ENCODE data around the gene ZFAND3.
"Not testable (repeated sequence)": the region's sequence is repeated elsewhere in the genome, so short reads cannot be mapped to it uniquely, and the experiment has no call there.

Gene ZFAND3

DNA sequence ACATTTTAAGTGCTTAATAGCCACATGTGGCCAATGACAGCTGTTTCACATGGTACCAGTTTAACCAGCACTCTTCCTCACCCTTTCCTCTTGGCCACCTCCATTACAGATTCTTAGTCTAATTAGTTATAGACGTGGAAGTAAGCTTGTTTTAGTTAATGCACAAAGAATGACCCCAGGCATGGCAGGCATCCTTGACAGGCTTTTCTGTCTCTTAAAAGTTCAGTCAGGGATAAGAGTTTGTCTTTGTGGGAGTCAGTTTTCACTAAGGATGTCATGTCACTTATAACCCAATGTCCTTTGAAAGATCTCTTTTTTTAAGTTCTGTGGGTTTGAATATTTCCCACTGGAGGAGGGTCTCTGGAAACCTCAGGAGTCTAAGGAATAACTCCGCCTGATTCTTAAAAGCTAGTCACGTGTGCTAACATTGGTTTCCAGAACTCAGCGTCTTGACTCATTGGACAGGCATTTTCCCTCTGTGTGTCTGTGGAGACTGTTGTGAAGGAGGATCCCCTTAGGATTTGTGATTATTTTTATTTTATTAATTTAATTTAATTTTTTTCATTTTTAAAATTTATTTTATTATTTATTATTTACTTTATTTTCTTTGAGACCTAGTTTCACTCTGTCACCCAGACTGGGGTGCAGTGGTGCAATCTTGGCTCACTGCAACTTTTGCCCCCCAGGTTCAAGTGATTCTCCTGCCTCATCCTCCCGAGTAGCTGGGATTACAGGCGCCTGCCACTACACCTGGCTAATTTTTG, 171.4 kb downstream of the ZFAND3 start:
- DNase-seq (ENCODE audit: low read depth in 2 of 2, low spot score in 1 of 2), result no peak

DNA sequence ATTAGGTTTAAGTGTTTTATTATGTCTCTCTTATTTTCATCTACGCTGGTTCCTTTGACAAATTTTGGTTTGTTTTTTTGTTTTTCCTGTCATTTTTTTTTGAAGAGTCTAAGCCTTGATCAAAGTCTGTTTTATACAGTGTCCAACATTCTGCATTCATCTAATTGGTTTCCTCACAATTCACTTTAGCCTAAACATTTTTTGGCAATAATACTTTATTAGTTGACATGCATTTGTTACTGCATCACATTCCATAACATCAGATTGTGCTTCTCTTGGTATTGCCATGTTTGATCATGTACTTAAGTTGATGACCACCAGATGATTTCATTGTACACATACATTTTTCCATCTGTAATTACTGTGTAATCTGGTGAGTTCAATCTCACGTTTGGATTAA, 173.2 kb downstream of the ZFAND3 start:
- no peak for DNase-seq (ENCODE audit: low read depth in 2 of 2, low spot score in 1 of 2)

- not testable (repeated sequence) for DNase-seq (ENCODE audit: low read depth in 2 of 2, low spot score in 1 of 2)
Observed at GRCh38 chr6:37993194-37993593, 173.7 kb downstream of the ZFAND3 start.

- DNase-seq (ENCODE audit: low read depth in 2 of 2, low spot score in 1 of 2), result no peak
Observed at GRCh38 chr6:37993596-37993995, 174.1 kb downstream of the ZFAND3 start.

- DNase-seq (ENCODE audit: low read depth in 2 of 2, low spot score in 1 of 2), result no peak
Observed at GRCh38 chr6:37994223-37994622, 174.7 kb downstream of the ZFAND3 start.

DNA sequence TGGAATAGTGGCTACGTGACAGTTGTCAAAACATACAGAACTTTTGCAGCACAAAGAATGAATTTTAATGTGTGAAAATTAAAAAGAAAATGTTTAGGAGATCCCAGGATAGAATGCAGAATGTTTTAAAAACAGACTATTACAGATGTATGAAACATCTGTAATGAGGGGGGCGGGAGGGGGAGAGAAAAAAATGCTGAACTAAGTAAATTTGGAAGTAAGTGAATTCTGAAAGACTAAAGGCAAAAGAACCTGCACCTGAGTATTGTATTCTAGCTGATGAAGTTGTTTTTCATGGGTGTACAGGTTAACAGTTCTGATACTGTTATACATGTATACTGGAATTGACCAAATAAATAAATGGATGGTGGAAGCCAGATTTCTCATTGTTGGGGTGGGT, 178.8 kb downstream of the ZFAND3 start:
- no peak for DNase-seq (ENCODE audit: low read depth in 2 of 2, low spot score in 1 of 2)

- DNase-seq (ENCODE audit: low read depth in 2 of 2, low spot score in 1 of 2), result no peak
Observed at GRCh38 chr6:38001386-38001785, 181.9 kb downstream of the ZFAND3 start.

GRCh38 chr6:38004908-38005307, 185.4 kb downstream of the ZFAND3 start:
- DNase-seq (ENCODE audit: low read depth in 2 of 2, low spot score in 1 of 2), result no peak

- no peak for DNase-seq (ENCODE audit: low read depth in 2 of 2, low spot score in 1 of 2)
Observed at GRCh38 chr6:38011937-38012336, 192.4 kb downstream of the ZFAND3 start.

- DNase-seq (ENCODE audit: low read depth in 2 of 2, low spot score in 1 of 2), result no peak
Observed at GRCh38 chr6:38012573-38012972, 193.0 kb downstream of the ZFAND3 start.

- no peak for DNase-seq (ENCODE audit: low read depth in 2 of 2, low spot score in 1 of 2)
Observed at GRCh38 chr6:38015341-38015740, 195.8 kb downstream of the ZFAND3 start.

- no peak for DNase-seq (ENCODE audit: low read depth in 2 of 2, low spot score in 1 of 2)
Observed at GRCh38 chr6:38016824-38017223, 197.3 kb downstream of the ZFAND3 start.

- DNase-seq (ENCODE audit: low read depth in 2 of 2, low spot score in 1 of 2), result no peak
Observed at GRCh38 chr6:38018755-38019165, 199.2 kb downstream of the ZFAND3 start.

- no peak for DNase-seq (ENCODE audit: low read depth in 2 of 2, low spot score in 1 of 2)
Observed at GRCh38 chr6:38020593-38020992, 201.1 kb downstream of the ZFAND3 start.

DNA sequence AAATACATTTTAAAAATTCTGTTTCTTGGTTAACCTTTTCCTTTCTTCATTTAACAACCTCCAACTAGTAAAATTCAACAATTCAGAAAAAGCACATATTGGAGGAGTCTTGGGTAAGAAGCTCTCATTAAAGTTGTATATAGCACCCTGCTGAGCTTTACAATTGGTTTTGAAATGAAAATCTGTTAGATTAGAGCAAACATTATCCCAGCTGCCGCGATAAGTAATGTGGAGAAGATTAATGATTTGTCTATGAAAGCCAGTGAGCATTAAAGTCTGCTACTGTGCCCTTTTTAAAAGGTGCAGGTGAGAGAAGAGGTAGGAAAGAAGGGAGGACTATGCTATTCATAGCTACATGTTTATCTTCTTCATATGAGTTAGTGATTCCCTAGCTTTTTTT, 201.5 kb downstream of the ZFAND3 start:
- DNase-seq (ENCODE audit: low read depth in 2 of 2, low spot score in 1 of 2), result no peak

- no peak for DNase-seq (ENCODE audit: low read depth in 2 of 2, low spot score in 1 of 2)
Observed at GRCh38 chr6:38021571-38021970, 202.0 kb downstream of the ZFAND3 start.

DNA sequence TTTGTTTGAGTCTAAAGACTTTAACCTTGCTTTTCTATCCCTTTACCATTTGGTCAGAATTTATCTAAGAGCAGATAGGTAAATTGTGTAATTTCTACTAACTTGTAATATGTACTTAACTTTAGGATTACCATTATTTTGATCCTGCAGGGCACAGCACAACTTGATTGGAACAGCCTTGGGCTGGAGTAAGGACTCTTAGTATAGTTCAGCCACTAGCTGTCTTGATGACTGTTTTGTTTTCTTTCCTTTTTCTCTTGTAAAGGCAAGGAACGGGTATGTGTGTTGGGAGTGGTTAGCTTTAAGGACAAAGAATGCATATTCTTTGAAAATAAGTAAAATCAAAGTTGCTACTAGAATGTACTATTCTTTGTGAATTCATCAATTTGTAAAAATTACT, 203.2 kb downstream of the ZFAND3 start:
- no peak for DNase-seq (ENCODE audit: low read depth in 2 of 2, low spot score in 1 of 2)

DNA sequence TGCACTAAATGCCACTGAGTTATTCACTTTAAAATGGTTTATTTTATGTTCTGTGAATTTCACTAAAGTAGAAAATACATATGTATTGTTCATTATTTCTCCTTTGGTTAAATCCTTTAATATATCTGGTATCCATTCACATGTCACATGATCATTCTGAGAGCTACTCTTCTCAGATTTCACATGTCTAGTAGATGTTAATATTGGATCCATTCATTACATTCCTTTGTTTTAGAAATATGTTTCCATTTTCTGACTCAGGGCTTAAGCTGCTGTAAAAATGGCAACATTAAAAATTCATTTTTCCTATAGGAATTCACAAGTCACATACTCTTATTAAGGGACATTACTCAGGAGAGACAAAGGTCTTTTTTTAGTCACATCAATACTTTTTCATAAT, 205.4 kb downstream of the ZFAND3 start:
- no peak for DNase-seq (ENCODE audit: low read depth in 2 of 2, low spot score in 1 of 2)

- DNase-seq (ENCODE audit: low read depth in 2 of 2, low spot score in 1 of 2), result no peak
Observed at GRCh38 chr6:38025451-38025850, 205.9 kb downstream of the ZFAND3 start.

GRCh38 chr6:38027685-38028373, 208.3 kb downstream of the ZFAND3 start:
- DNase-seq (ENCODE audit: low read depth in 2 of 2, low spot score in 1 of 2), result no peak

- no peak for DNase-seq (ENCODE audit: low read depth in 2 of 2, low spot score in 1 of 2)
Observed at GRCh38 chr6:38030380-38030779, 210.9 kb downstream of the ZFAND3 start.

GRCh38 chr6:38032797-38033196, 213.3 kb downstream of the ZFAND3 start:
- no peak for DNase-seq (ENCODE audit: low read depth in 2 of 2, low spot score in 1 of 2)

Measured in stimulated activated CD8-positive, alpha-beta memory T cell treated with anti-CD3 and anti-CD28 coated beads, Interleukin-4, amount 100 ng/mL, for 1 hour (primary cell).